ENCODE results near the gene MRNIP. TPM values are rescaled to one million over a fixed set of nuclear protein-coding genes. Genes with fewer than 3 reads are reported as not detected.

The MRNIP gene
- total RNA-seq, 3 donors from 2014 or later (not counting 1 experiment from before 2014, with no cell fraction given) = 19.7 to 40.2 (median 25.4) TPM

GRCh38 chr5:179900711-179901110, 42.1 kb upstream of the MRNIP start:
- H3K36me3 Mint-ChIP-seq = no peaks in the 10 kb centered on the region
- Histone ChIP-seq H3K27me3 (ENCODE audit: control insufficient read depth, insufficient read depth, low read length) (no peaks in the 10 kb centered on the region), H3K36me3 (ENCODE audit: control insufficient read depth, insufficient read depth, low read length) (peaks cover 36% of the 10 kb centered on the region), H3K4me3 (ENCODE audit: low read length) (no peak overlapping the region), H3K9me3 (ENCODE audit: control insufficient read depth, insufficient read depth, low read length) (no peaks in the 10 kb centered on the region), H3K27ac (ENCODE audit: low read length) (no peak overlapping the region), H3K4me1 (ENCODE audit: control insufficient read depth, insufficient read depth, low read length) (no peaks in the 10 kb centered on the region)
- no peak overlapping the region for H3K4me3 Mint-ChIP-seq
- intact Hi-C loops (cut with micrococcal nuclease) = no loop called here
- H3K27ac Mint-ChIP-seq = no peak overlapping the region
- no peaks in the 10 kb centered on the region for H3K27me3 Mint-ChIP-seq (ENCODE audit: low read depth in 2 of 2)
- ATAC-seq = no peak
- 95% methylated on average over 13 of the region's 13 CpGs for WGBS (ENCODE audit: insufficient coverage)
- H3K9me3 Mint-ChIP-seq = no peaks in the 10 kb centered on the region
- TF ChIP-seq, protein P1, sequence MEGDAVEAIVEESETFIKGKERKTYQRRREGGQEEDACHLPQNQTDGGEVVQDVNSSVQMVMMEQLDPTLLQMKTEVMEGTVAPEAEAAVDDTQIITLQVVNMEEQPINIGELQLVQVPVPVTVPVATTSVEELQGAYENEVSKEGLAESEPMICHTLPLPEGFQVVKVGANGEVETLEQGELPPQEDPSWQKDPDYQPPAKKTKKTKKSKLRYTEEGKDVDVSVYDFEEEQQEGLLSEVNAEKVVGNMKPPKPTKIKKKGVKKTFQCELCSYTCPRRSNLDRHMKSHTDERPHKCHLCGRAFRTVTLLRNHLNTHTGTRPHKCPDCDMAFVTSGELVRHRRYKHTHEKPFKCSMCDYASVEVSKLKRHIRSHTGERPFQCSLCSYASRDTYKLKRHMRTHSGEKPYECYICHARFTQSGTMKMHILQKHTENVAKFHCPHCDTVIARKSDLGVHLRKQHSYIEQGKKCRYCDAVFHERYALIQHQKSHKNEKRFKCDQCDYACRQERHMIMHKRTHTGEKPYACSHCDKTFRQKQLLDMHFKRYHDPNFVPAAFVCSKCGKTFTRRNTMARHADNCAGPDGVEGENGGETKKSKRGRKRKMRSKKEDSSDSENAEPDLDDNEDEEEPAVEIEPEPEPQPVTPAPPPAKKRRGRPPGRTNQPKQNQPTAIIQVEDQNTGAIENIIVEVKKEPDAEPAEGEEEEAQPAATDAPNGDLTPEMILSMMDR (IDR thresholded peaks at IDR 0.05) = no peak
- peaks cover 1 to 8% of the 10 kb centered on the region in 2 donors for H3K4me1 Mint-ChIP-seq
- DNase-seq = no peak

GRCh38 chr5:179900206-179900605, 41.6 kb upstream of the MRNIP start:
- no peaks in the 10 kb centered on the region for H3K4me1 ChIP-seq (ENCODE audit: control insufficient read depth, insufficient read depth, low read length)
- H3K4me3 Mint-ChIP-seq = no peak overlapping the region
- H3K4me1 Mint-ChIP-seq = peaks cover 0 to 4% of the 10 kb centered on the region in 2 donors
- no peak overlapping the region for H3K27ac Mint-ChIP-seq
- intact Hi-C loops (cut with micrococcal nuclease) = no loop called here
- H3K27ac ChIP-seq (ENCODE audit: low read length) = no peak overlapping the region
- H3K9me3 Mint-ChIP-seq = no peaks in the 10 kb centered on the region
- H3K36me3 Mint-ChIP-seq = no peaks in the 10 kb centered on the region
- DNase-seq (no peak), ATAC-seq (no peak)
- H3K36me3 ChIP-seq (ENCODE audit: control insufficient read depth, insufficient read depth, low read length) = peaks cover 40% of the 10 kb centered on the region
- H3K27me3 ChIP-seq (ENCODE audit: control insufficient read depth, insufficient read depth, low read length) = no peaks in the 10 kb centered on the region
- no peaks in the 10 kb centered on the region for H3K27me3 Mint-ChIP-seq (ENCODE audit: low read depth in 2 of 2)
- WGBS (ENCODE audit: insufficient coverage) = 89% methylated on average over 9 of the region's 9 CpGs
- TF ChIP-seq, protein P1 (IDR thresholded peaks at IDR 0.05) = no peak
- no peaks in the 10 kb centered on the region for H3K9me3 ChIP-seq (ENCODE audit: control insufficient read depth, insufficient read depth, low read length)
- no peak overlapping the region for H3K4me3 ChIP-seq (ENCODE audit: low read length)

- H3K27ac ChIP-seq (ENCODE audit: low read length) = no peak overlapping the region
- H3K4me1 ChIP-seq (ENCODE audit: control insufficient read depth, insufficient read depth, low read length) = no peaks in the 10 kb centered on the region
- H3K36me3 Mint-ChIP-seq = no peaks in the 10 kb centered on the region
- intact Hi-C loops (cut with micrococcal nuclease) = no loop called here
- no peaks in the 10 kb centered on the region for H3K9me3 Mint-ChIP-seq
- no peaks in the 10 kb centered on the region for H3K27me3 ChIP-seq (ENCODE audit: control insufficient read depth, insufficient read depth, low read length)
- no peak for DNase-seq
- no peak for ATAC-seq
- no peak overlapping the region for H3K4me3 ChIP-seq (ENCODE audit: low read length)
- H3K36me3 ChIP-seq (ENCODE audit: control insufficient read depth, insufficient read depth, low read length) = peaks cover 60% of the 10 kb centered on the region
- no peaks in the 10 kb centered on the region for H3K9me3 ChIP-seq (ENCODE audit: control insufficient read depth, insufficient read depth, low read length)
- no peak overlapping the region for H3K4me3 Mint-ChIP-seq
- H3K27ac Mint-ChIP-seq = no peak overlapping the region
- no peaks in the 10 kb centered on the region for H3K27me3 Mint-ChIP-seq (ENCODE audit: low read depth in 2 of 2)
- 95% methylated on average over 6 of the region's 6 CpGs for WGBS (ENCODE audit: insufficient coverage)
- no peaks in the 10 kb centered on the region for H3K4me1 Mint-ChIP-seq
- TF ChIP-seq, protein P1 (IDR thresholded peaks at IDR 0.05) = no peak
Observed at GRCh38 chr5:179895861-179896260, 37.2 kb upstream of the MRNIP start.
